HL-60 (cell line): ENCODE measurements around the gene POLG.

Experiments used
- GABPA ChIP-seq: IDR thresholded peaks from 2 replicates; pipeline ENCODE4 v1.6.1; 2012; ENCODE audit warnings: low read depth
- TF ChIP-seq, protein P1 (sequence below): IDR thresholded peaks from one replicate; pipeline ENCODE4 v1.5.1; 2011; ENCODE audit warnings: low read length, control low read depth, inconsistent platforms; ENCODE audit not compliant: insufficient read depth
- TF ChIP-seq, protein P2 (sequence below): IDR thresholded peaks from 2 replicates; pipeline ENCODE4 v1.6.1; 2012; ENCODE audit warnings: low read depth; ENCODE audit not compliant: insufficient replicate concordance

DNA sequence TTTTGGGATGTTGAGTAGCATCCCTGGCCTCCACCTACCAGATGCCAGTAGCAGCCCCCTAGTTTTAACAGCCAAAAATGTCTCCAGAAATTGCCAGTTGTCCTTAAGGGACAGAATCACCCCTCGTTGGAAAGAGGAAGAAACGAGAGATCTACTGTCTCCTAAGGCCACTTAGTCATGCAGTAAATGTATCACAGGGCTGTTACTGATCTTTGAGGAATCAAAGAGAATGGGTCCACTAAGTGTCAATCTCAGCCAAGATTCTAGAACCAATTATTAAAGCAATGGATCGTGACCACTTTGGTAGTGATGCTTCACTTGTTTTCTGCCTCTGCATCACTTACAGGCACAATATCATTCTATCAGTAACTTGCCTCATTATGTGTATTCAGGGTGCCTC lies 26.4 kb downstream of the POLG start:
- TF ChIP-seq, protein P1, sequence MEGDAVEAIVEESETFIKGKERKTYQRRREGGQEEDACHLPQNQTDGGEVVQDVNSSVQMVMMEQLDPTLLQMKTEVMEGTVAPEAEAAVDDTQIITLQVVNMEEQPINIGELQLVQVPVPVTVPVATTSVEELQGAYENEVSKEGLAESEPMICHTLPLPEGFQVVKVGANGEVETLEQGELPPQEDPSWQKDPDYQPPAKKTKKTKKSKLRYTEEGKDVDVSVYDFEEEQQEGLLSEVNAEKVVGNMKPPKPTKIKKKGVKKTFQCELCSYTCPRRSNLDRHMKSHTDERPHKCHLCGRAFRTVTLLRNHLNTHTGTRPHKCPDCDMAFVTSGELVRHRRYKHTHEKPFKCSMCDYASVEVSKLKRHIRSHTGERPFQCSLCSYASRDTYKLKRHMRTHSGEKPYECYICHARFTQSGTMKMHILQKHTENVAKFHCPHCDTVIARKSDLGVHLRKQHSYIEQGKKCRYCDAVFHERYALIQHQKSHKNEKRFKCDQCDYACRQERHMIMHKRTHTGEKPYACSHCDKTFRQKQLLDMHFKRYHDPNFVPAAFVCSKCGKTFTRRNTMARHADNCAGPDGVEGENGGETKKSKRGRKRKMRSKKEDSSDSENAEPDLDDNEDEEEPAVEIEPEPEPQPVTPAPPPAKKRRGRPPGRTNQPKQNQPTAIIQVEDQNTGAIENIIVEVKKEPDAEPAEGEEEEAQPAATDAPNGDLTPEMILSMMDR, result no peak
- TF ChIP-seq GABPA, result no peak
- TF ChIP-seq, protein P2, sequence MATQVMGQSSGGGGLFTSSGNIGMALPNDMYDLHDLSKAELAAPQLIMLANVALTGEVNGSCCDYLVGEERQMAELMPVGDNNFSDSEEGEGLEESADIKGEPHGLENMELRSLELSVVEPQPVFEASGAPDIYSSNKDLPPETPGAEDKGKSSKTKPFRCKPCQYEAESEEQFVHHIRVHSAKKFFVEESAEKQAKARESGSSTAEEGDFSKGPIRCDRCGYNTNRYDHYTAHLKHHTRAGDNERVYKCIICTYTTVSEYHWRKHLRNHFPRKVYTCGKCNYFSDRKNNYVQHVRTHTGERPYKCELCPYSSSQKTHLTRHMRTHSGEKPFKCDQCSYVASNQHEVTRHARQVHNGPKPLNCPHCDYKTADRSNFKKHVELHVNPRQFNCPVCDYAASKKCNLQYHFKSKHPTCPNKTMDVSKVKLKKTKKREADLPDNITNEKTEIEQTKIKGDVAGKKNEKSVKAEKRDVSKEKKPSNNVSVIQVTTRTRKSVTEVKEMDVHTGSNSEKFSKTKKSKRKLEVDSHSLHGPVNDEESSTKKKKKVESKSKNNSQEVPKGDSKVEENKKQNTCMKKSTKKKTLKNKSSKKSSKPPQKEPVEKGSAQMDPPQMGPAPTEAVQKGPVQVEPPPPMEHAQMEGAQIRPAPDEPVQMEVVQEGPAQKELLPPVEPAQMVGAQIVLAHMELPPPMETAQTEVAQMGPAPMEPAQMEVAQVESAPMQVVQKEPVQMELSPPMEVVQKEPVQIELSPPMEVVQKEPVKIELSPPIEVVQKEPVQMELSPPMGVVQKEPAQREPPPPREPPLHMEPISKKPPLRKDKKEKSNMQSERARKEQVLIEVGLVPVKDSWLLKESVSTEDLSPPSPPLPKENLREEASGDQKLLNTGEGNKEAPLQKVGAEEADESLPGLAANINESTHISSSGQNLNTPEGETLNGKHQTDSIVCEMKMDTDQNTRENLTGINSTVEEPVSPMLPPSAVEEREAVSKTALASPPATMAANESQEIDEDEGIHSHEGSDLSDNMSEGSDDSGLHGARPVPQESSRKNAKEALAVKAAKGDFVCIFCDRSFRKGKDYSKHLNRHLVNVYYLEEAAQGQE, result no peak
